ENCODE data around the gene EIF3J.
"Not testable (repeated sequence)": the region's sequence is repeated elsewhere in the genome, so short reads cannot be mapped to it uniquely, and the experiment has no call there.

DNA sequence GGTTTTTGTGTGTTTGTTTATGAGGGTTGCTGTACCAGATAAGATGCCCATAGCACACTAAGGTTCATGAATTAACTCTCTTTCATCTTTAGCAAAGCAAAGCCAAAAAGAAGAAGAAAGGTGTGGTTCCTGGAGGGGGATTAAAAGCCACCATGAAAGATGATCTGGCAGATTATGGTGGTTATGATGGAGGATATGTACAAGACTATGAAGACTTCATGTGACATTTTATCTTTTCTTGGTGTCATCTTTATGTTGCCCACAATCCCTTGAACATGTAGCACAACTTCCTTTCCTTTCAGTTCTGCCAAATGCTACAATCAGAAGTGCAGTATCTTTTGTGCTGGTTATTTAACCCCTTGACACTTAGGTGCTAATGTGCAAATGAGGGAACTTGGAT is 24.0 kb downstream of the EIF3J start:
- not testable (repeated sequence) for TF ChIP-seq ZNF274 (IDR thresholded peaks at IDR 0.05; ENCODE audit: low read depth, low read length); YY1 (IDR thresholded peaks at IDR 0.05; ENCODE audit: insufficient read depth, insufficient read length)

All from NT2/D1 (cell line).